MCF 10A (cell line): ENCODE measurements around the gene ITGB7. TPM values are rescaled to one million over a fixed set of nuclear protein-coding genes. Genes with fewer than 3 reads are reported as not detected.
A peak's percentile ranks its signal among the peaks of the same experiment; 100 is the strongest.

ENCODE experiments used
- BruUV-seq: library from RNA; stranded (reverse); fragments of 400-500 nt; replicated peaks from 2 replicates; lab custom pipeline; 2021; lab: Mats Ljungman, UMichigan
- CTCF ChIA-PET: fragments of 300-600 bp; sonication (Branson Sonifier 250); formaldehyde crosslinking; extraction: SDS; loops from one replicate; lab custom pipeline; 2021; ENCODE audit warnings: antibody characterized with exemption, inconsistent platforms; lab: Yijun Ruan, JAX
- POLR2A ChIA-PET: fragments of 300-600, 350-650 bp; sonication (Branson Sonifier 250); formaldehyde crosslinking; extraction: SDS; loops from one replicate; lab custom pipeline; 2020; ENCODE audit warnings: antibody characterized with exemption, inconsistent platforms; lab: Yijun Ruan, JAX
- DNase-seq: peaks from one replicate; pipeline ENCODE4 v3.0.0-alpha.2; 2018; ENCODE audit not compliant: unreplicated experiment
- H3K27ac Mint-ChIP-seq: one replicate; pipeline ENCODE4 v1.8.0; 2022; ENCODE audit warnings: mild to moderate bottlenecking, low read depth, mixed read lengths; ENCODE audit not compliant: unreplicated experiment
- H3K27me3 Mint-ChIP-seq: one replicate; pipeline ENCODE4 v1.8.0; 2022; ENCODE audit warnings: mixed read lengths; ENCODE audit not compliant: insufficient read depth, unreplicated experiment
- H3K36me3 Mint-ChIP-seq: one replicate; pipeline ENCODE4 v1.8.0; 2022; ENCODE audit warnings: mild to moderate bottlenecking, moderate library complexity, mixed read lengths; ENCODE audit not compliant: insufficient read depth, unreplicated experiment
- H3K4me1 Mint-ChIP-seq: one replicate; pipeline ENCODE4 v1.8.0; 2022; ENCODE audit warnings: mixed read lengths; ENCODE audit not compliant: insufficient read depth, unreplicated experiment
- H3K4me3 Mint-ChIP-seq: one replicate; pipeline ENCODE4 v1.8.0; 2022; ENCODE audit warnings: mild to moderate bottlenecking, moderate library complexity, mixed read lengths; ENCODE audit not compliant: unreplicated experiment
- H3K9me3 Mint-ChIP-seq: one replicate; pipeline ENCODE4 v1.8.0; 2022; ENCODE audit warnings: mixed read lengths; ENCODE audit not compliant: unreplicated experiment
- CTCF ChIP-seq: fragments of 200-600 bp; IDR thresholded peaks from one replicate; pipeline ENCODE4 v1.8.0; 2022; ENCODE audit warnings: antibody characterized with exemption, mild to moderate bottlenecking; ENCODE audit not compliant: unreplicated experiment
- intact Hi-C: fragments of 100-400 bp; cut with micrococcal nuclease; formaldehyde crosslinking; loops from 2 replicates; pipeline ENCODE4 v1.14.1; 2022
- total RNA-seq: library from RNA; stranded (reverse); gene quantifications from 2 replicates; pipeline ENCODE4 v1.2.3, GENCODE V29; 2022

ITGB7 gene
- total RNA-seq, 1 experiment from 2014 or later, result 1.0 TPM

- ChIA-PET POLR2A (interaction anchor here (0.6 to 4.9 kb wide), 14 partner anchors 8 to 159 kb away, joined by 3 to 43 read pairs (median 7); partner anchors contain the start of genes AAAS, CSAD, ESPL1 and MYG1), CTCF (interaction anchor here (0.6 to 1.6 kb wide), 3 partner anchors 49 to 66 kb away, joined by 3 to 4 read pairs (median 3); no protein-coding TSS in a partner anchor)
- BruUV-seq, result no TSS peak
- Mint-ChIP-seq H3K9me3 (no peaks in the 10 kb centered on the region), H3K27ac (peak overlapping the region; percentile 80), H3K27me3 (no peaks in the 10 kb centered on the region), H3K36me3 (peaks cover 20% of the 10 kb centered on the region), H3K4me1 (peaks cover 68% of the 10 kb centered on the region), H3K4me3 (peak overlapping the region; percentile 83)
- intact Hi-C loops, result loop anchor here (2.0 kb wide), 1 partner anchor 30 kb away; no protein-coding TSS in a partner anchor
- no peak for TF ChIP-seq CTCF
- DNase-seq, result peak; percentile 93
Observed at GRCh38 chr12:53220694-53221202, 13.7 kb upstream of the ITGB7 start.

DNA sequence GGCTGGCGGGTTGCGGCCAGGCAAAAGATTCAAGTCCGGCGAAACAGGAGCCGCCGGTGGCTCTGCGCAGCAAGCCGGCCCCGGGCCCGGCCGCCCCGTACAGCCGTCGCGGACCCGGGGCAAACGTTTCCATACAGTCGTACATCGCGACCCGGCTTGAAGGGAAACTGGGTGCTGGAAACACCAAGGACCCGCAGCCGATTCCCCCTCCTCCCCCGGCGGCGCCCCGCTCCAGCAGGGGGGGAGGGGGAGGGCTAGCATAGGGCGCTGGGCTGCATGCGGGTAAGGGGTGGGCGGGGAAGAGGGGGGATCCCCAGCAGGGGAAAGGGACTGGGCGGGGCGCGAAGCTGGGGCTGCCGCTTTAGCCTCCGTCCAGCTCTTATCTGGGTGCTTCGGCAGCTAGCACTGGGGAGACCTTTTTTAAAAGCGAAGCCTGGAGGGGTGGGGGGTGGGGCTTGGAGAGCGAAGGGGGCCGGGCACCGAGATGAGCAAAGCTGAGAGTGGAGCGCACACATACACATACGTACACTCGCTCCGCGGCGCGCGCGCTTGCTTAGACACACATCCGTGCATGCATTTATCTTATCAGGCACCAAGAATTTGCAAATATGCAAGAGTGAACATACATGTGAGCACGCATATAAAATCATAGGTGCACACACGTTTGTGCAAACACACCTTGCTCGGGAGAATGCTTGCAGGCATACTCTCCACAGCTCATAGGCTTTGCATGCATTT is 13.1 kb upstream of the ITGB7 start:
- peaks cover 20% of the 10 kb centered on the region for H3K36me3 Mint-ChIP-seq
- CTCF ChIA-PET, result interaction anchor here (0.6 to 1.9 kb wide), 7 partner anchors 22 to 72 kb away, joined by 3 to 10 read pairs (median 4); a partner anchor contains a TSS
- intact Hi-C loops, result loop anchor here (2.0 kb wide), 1 partner anchor 31 kb away; no protein-coding TSS in a partner anchor
- BruUV-seq, result no TSS peak
- no peak for TF ChIP-seq CTCF
- DNase-seq, result peak; percentile 78
- H3K4me1 Mint-ChIP-seq, result peaks cover 62% of the 10 kb centered on the region
- no peaks in the 10 kb centered on the region for H3K27me3 Mint-ChIP-seq
- H3K4me3 Mint-ChIP-seq, result peak overlapping the region; percentile 83
- no peaks in the 10 kb centered on the region for H3K9me3 Mint-ChIP-seq
- POLR2A ChIA-PET, result interaction anchor here (0.7 to 4.9 kb wide), 17 partner anchors 9 to 214 kb away, joined by 3 to 43 read pairs (median 6); partner anchors contain the start of genes AAAS, CSAD, EIF4B and ESPL1
- H3K27ac Mint-ChIP-seq, result peak overlapping the region; percentile 80

GRCh38 chr12:53219292-53219955 is 12.4 kb upstream of the ITGB7 start:
- TF ChIP-seq CTCF, result no peak
- H3K4me3 Mint-ChIP-seq, result peak overlapping the region; percentile 83
- H3K4me1 Mint-ChIP-seq, result peaks cover 55% of the 10 kb centered on the region
- H3K27me3 Mint-ChIP-seq, result no peaks in the 10 kb centered on the region
- ChIA-PET POLR2A (interaction anchor here (0.7 to 4.9 kb wide), 18 partner anchors 8 to 213 kb away, joined by 3 to 43 read pairs (median 4); partner anchors contain the start of genes AAAS, CSAD, EIF4B and ESPL1), CTCF (interaction anchor here (0.6 to 1.9 kb wide), 12 partner anchors 23 to 238 kb away, joined by 3 to 10 read pairs (median 4); a partner anchor contains a TSS)
- no TSS peak for BruUV-seq
- DNase-seq, result peak; percentile 57
- H3K36me3 Mint-ChIP-seq, result peaks cover 23% of the 10 kb centered on the region
- no peak overlapping the region for H3K27ac Mint-ChIP-seq
- intact Hi-C loops, result no loop called here
- H3K9me3 Mint-ChIP-seq, result no peaks in the 10 kb centered on the region
